ENCODE results near the gene MRPS14. TPM values are rescaled to one million over a fixed set of nuclear protein-coding genes. Genes with fewer than 3 reads are reported as not detected.
"Not testable (repeated sequence)": the region's sequence is repeated elsewhere in the genome, so short reads cannot be mapped to it uniquely, and the experiment has no call there.

Gene MRPS14
- total and polyA plus RNA-seq, 2 of the 4 experiments (the other 2 are of a cell fraction), result 22.0 to 23.1 TPM

- Histone ChIP-seq H3K4ac (ENCODE audit: low read depth, low read length) (no peak overlapping the region), H2BK15ac (ENCODE audit: low read depth, low read length) (no peak overlapping the region), H2AK9ac (replicated peaks; ENCODE audit: low read depth, low read length, poor library complexity) (no peak overlapping the region), H3K4me1 (ENCODE audit: control insufficient read depth, insufficient read depth, low read length) (no peaks in the 10 kb centered on the region), H3K4me3 (ENCODE audit: insufficient read depth, low read depth, low read length) (no peak overlapping the region), H4K91ac (ENCODE audit: insufficient read depth, low read depth, low read length) (no peak overlapping the region), H2BK120ac (ENCODE audit: low read depth, low read length) (no peak overlapping the region), H3K23ac (ENCODE audit: low read depth, low read length) (no peak overlapping the region), H2BK5ac (ENCODE audit: low read depth, low read length, poor library complexity, severe bottlenecking) (no peak overlapping the region), H3K18ac (ENCODE audit: low read depth, low read length) (no peak overlapping the region), H3K56ac (ENCODE audit: extremely low read depth, insufficient read depth, low read length) (no peak overlapping the region), H4K8ac (ENCODE audit: low read depth in 2 of 2, low read length in 2 of 2) (no peak overlapping the region), H3K36me3 (ENCODE audit: control insufficient read depth, insufficient read depth, low read length) (no peaks in the 10 kb centered on the region), H3K9me1 (ENCODE audit: insufficient read depth, low read length) (no peaks in the 10 kb centered on the region), H3K27ac (ENCODE audit: insufficient read depth, low read length) (no peak overlapping the region), H3K9me3 (ENCODE audit: control insufficient read depth, insufficient read depth, low read length) (no peaks in the 10 kb centered on the region), H3K14ac (replicated peaks; ENCODE audit: low read depth, low read length) (no peak overlapping the region), H3K27me3 (ENCODE audit: control insufficient read depth, insufficient read depth, low read length) (no peaks in the 10 kb centered on the region), H4K20me1 (ENCODE audit: insufficient read depth, low read length) (no peaks in the 10 kb centered on the region), H4K5ac (ENCODE audit: low read depth, low read length) (no peak overlapping the region), H3K79me1 (ENCODE audit: low read depth in 1 of 2, low read length in 2 of 2) (no peaks in the 10 kb centered on the region), H2AK5ac (ENCODE audit: low read depth, low read length) (no peak overlapping the region), H2BK20ac (ENCODE audit: low read depth, low read length) (no peak overlapping the region), H3K9ac (ENCODE audit: low read depth, low read length) (no peak overlapping the region), H2AFZ (replicated peaks; ENCODE audit: low read length, poor library complexity) (no peak overlapping the region), H3K4me2 (ENCODE audit: low read depth, low read length) (no peak overlapping the region)
- ATAC-seq (ENCODE audit: low read depth) (no peak), DNase-seq (no peak)
- intact Hi-C loops (cut with micrococcal nuclease), result no loop called here
- WGBS, 2 experiments (ENCODE audit: extremely low coverage in 2 of 2, insufficient read length in 1 of 2), result no CpG with 5 or more reads among the region's 19 CpGs
- BruUV-seq (replicated peaks), result no TSS peak
- ChIA-PET CTCF (interaction anchor here (0.6 kb wide), 1 partner anchor 1049 kb away, joined by 3 read pairs; no protein-coding TSS in a partner anchor), POLR2A (ENCODE audit: unreplicated experiment) (no interaction called here)
- in situ Hi-C loops (cut with MboI; ENCODE audit: low sequenced_read_pairs), result no loop called here
- dilution Hi-C loops (cut with HindIII; ENCODE audit: low sequenced_read_pairs, unreplicated experiment), result no loop called here
- no peak for TF ChIP-seq BHLHE40 (IDR thresholded peaks at IDR 0.05; ENCODE audit: low read depth, low read length)
Observed at GRCh38 chr1:175045097-175045496, 21.9 kb upstream of the MRPS14 start.

- H2BK120ac ChIP-seq (ENCODE audit: low read depth, low read length); H3K9me3 ChIP-seq (ENCODE audit: control insufficient read depth, insufficient read depth, low read length); H4K20me1 ChIP-seq (ENCODE audit: insufficient read depth, low read length); H3K9me1 ChIP-seq (ENCODE audit: insufficient read depth, low read length); H3K4me1 ChIP-seq (ENCODE audit: control insufficient read depth, insufficient read depth, low read length); H3K9ac ChIP-seq (ENCODE audit: low read depth, low read length); H3K4me2 ChIP-seq (ENCODE audit: low read depth, low read length); in situ Hi-C loops (cut with MboI; ENCODE audit: low sequenced_read_pairs); H3K4ac ChIP-seq (ENCODE audit: low read depth, low read length); H2BK5ac ChIP-seq (ENCODE audit: low read depth, low read length, poor library complexity, severe bottlenecking); H3K79me1 ChIP-seq (ENCODE audit: low read depth in 1 of 2, low read length in 2 of 2); H2BK15ac ChIP-seq (ENCODE audit: low read depth, low read length); H3K4me3 ChIP-seq (ENCODE audit: insufficient read depth, low read depth, low read length); H3K14ac ChIP-seq (replicated peaks; ENCODE audit: low read depth, low read length); H3K36me3 ChIP-seq (ENCODE audit: control insufficient read depth, insufficient read depth, low read length); H4K8ac ChIP-seq (ENCODE audit: low read depth in 2 of 2, low read length in 2 of 2); H4K91ac ChIP-seq (ENCODE audit: insufficient read depth, low read depth, low read length); BruUV-seq (replicated peaks); H2AK5ac ChIP-seq (ENCODE audit: low read depth, low read length); H3K23ac ChIP-seq (ENCODE audit: low read depth, low read length); H3K27ac ChIP-seq (ENCODE audit: insufficient read depth, low read length); H2BK20ac ChIP-seq (ENCODE audit: low read depth, low read length); H3K56ac ChIP-seq (ENCODE audit: extremely low read depth, insufficient read depth, low read length); POLR2A ChIA-PET (ENCODE audit: unreplicated experiment); H2AFZ ChIP-seq (replicated peaks; ENCODE audit: low read length, poor library complexity); H4K5ac ChIP-seq (ENCODE audit: low read depth, low read length); DNase-seq; H2AK9ac ChIP-seq (replicated peaks; ENCODE audit: low read depth, low read length, poor library complexity); dilution Hi-C loops (cut with HindIII; ENCODE audit: low sequenced_read_pairs, unreplicated experiment); H3K18ac ChIP-seq (ENCODE audit: low read depth, low read length); H3K27me3 ChIP-seq (ENCODE audit: control insufficient read depth, insufficient read depth, low read length); ATAC-seq (ENCODE audit: low read depth); intact Hi-C loops (cut with micrococcal nuclease): not testable (repeated sequence)
- WGBS, 2 experiments (ENCODE audit: extremely low coverage in 2 of 2, insufficient read length in 1 of 2), result 81% methylated on average over 14 of the region's 18 CpGs; no CpG with 5 or more reads in 1 of the 2 experiments
- CTCF ChIA-PET, result interaction anchor here (0.6 kb wide), 1 partner anchor 1049 kb away, joined by 3 read pairs; no protein-coding TSS in a partner anchor
Observed at GRCh38 chr1:175044591-175044990, 21.4 kb upstream of the MRPS14 start.

Data from IMR-90 (cell line).